Left lung (tissue), 10 donors: Measurements from ENCODE around the gene ALOXE3. TPM values are rescaled to one million over a fixed set of nuclear protein-coding genes. Genes with fewer than 3 reads are reported as not detected.

ENCODE experiments used
- ATAC-seq: fragments of 200-7000 bp; cut with Tn5 transposase; one replicate; pipeline ENCODE4 v1.9.1; 2020; ENCODE audit warnings: moderate library complexity
- DNase-seq, 4 donors: peaks; one replicate each; pipeline ENCODE4 v3.0.0-alpha.2; 2013 to 2020
- H3K27ac ChIP-seq, 2 donors: fragments of 200-600 bp; sonication (generic) in 1 of 2; one replicate each; pipeline versions ENCODE4 v1.5.0 to v1.8.0; 2020 to 2021
- H3K27me3 ChIP-seq, 2 donors: fragments of 200-600 bp; sonication (generic) in 1 of 2; one replicate each; pipeline versions ENCODE4 v1.5.0 to v1.8.0; 2020 to 2021
- H3K36me3 ChIP-seq, 2 donors: fragments of 200-600 bp; sonication (generic) in 1 of 2; one replicate each; pipeline versions ENCODE4 v1.5.0 to v1.8.0; 2020 to 2021
- H3K4me1 ChIP-seq, 2 donors: fragments of 200-600 bp; one replicate each; pipeline ENCODE4 v1.8.0; 2021
- H3K4me3 ChIP-seq, 2 donors: fragments of 200-600 bp; sonication (generic) in 1 of 2; one replicate each; pipeline versions ENCODE4 v1.5.0 to v1.8.0; 2020 to 2021; ENCODE audit warnings: mild to moderate bottlenecking in 1 of 2
- H3K9me3 ChIP-seq, 2 donors: fragments of 200-600 bp; sonication (generic) in 1 of 2; one replicate each; pipeline versions ENCODE4 v1.5.0 to v1.8.0; 2020 to 2021
- CTCF ChIP-seq, 2 donors: fragments of 200-600 bp; sonication (generic) in 1 of 2; IDR thresholded peaks; one replicate each; pipeline versions ENCODE4 v1.5.0 to v1.8.0; 2021; ENCODE audit warnings: antibody characterized with exemption in 2 of 2
- intact Hi-C, 2 donors: fragments of 100-400 bp; cut with DNase I; formaldehyde crosslinking; loops; one replicate each; pipeline versions ENCODE4 v1.11.2 to v1.14.2; 2022
- microRNA-seq, 2 donors: library from miRNA; unstranded; fragments of <30 nt; microRNA quantifications; one replicate each; pipeline ENCODE4, GENCODE V29; 2019
- polyA plus RNA-seq, 6 donors: library from polyadenylated mRNA; unstranded; fragments of 120-200 nt; gene quantifications; one replicate each; pipeline ENCODE4 v1.2.1, GENCODE V29; 2013; ENCODE audit not compliant: insufficient read length in 6 of 6
- total RNA-seq, 2 donors: library from RNA; stranded (reverse); fragmentation: NEBNext Ultra II Directional; extraction: Animal tissue kit (Norgen Biotek cat#: 25700); gene quantifications; one replicate each; pipeline ENCODE4 v1.2.1, GENCODE V29; 2021
- donor health status: DM: no; HTN: yes; CAD: no.
- donor health status: DM: no; HTN: no; CAD: no.

Gene ALOXE3
- total and polyA plus RNA-seq, 8 donors: 0.05 to 0.55 (median 0.14) TPM; not detected in 4

DNA sequence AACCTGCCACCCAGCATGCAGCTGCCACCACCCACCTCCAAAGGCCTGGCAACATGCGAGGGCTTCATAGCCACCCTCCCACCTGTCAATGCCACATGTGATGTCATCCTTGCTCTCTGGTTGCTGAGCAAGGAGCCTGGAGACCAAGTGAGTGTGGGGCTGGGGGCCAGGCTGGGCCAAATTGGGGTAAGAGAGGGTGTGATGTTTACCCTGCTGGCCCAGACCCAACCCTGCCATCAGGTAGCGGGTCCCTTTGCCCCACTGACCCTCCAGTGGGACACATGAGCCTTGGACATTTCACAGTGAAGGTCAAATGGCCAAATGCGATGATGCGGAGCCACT, 70.6 kb downstream of the ALOXE3 start:
- no peak for TF ChIP-seq CTCF (IDR thresholded peaks at IDR 0.05)
- intact Hi-C loops: no loop called here
- DNase-seq: no peak
- Histone ChIP-seq H3K27ac (no peak overlapping the region), H3K4me1 (peaks cover 0 to 6% of the 10 kb centered on the region in 2 donors), H3K36me3 (no peaks in the 10 kb centered on the region), H3K4me3 (no peak overlapping the region), H3K9me3 (no peaks in the 10 kb centered on the region), H3K27me3 (peaks cover 0 to 16% of the 10 kb centered on the region in 2 donors)
- ATAC-seq: no peak

DNA sequence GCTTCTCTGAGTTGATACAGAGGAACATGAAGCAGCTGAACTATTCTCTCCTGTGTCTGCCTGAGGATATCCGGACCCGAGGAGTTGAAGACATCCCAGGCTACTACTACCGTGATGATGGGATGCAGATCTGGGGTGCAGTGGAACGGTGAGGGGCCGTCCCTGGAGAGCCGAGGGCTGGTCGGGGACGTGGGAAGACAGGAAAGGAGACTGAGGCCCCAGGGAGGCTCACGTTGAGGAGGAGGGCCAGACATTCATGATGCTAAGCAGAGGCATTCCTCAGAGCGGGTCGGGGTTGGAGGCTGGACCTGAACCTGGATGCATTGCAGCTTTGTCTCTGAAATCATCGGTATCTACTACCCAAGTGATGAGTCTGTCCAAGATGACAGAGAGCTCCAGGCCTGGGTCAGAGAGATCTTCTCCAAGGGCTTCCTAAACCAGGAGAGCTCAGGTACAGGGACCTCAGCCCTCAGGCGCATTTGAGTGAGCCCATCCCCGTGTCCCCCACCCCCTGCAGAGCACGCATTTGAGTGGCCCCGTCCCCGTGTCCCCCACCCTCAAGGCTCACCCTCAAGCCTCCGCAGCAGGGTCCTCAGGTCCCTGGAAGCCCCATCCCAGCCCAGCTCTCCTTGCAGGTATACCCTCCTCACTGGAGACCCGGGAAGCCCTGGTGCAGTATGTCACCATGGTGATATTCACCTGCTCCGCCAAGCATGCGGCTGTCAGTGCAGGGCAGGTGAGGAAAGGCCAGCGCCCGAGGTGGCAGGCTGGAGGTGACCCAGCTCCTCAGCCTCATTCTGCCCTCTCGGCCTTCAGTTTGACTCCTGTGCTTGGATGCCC, 71.2 kb downstream of the ALOXE3 start:
- no peak for TF ChIP-seq CTCF (IDR thresholded peaks at IDR 0.05)
- intact Hi-C loops: no loop called here
- DNase-seq (no peak), ATAC-seq (no peak)
- Histone ChIP-seq H3K4me1 (peaks cover 0 to 12% of the 10 kb centered on the region in 2 donors), H3K27me3 (peaks cover 0 to 16% of the 10 kb centered on the region in 2 donors), H3K27ac (no peak overlapping the region), H3K4me3 (no peak overlapping the region), H3K36me3 (no peaks in the 10 kb centered on the region), H3K9me3 (no peaks in the 10 kb centered on the region)

GRCh38 chr17:8046306-8046928, 71.9 kb downstream of the ALOXE3 start:
- ATAC-seq (no peak), DNase-seq (no peak)
- intact Hi-C loops: no loop called here
- TF ChIP-seq CTCF (IDR thresholded peaks at IDR 0.05): no peak
- H3K4me3 ChIP-seq: no peak overlapping the region
- H3K36me3 ChIP-seq: no peaks in the 10 kb centered on the region
- peaks cover 0 to 16% of the 10 kb centered on the region in 2 donors for H3K27me3 ChIP-seq
- peaks cover 0 to 19% of the 10 kb centered on the region in 2 donors for H3K4me1 ChIP-seq
- no peaks in the 10 kb centered on the region for H3K9me3 ChIP-seq
- H3K27ac ChIP-seq: no peak overlapping the region

Small RNAs within 50 kb of the gene (microRNA-seq; reads per million reads assigned to microRNA genes)
- 0 reads per million in 2 donors for gene MIR4314
- gene MIR6883: 0.55 to 0.67 reads per million in 2 donors

Other genes starting within 250 kb of the ALOXE3 start
- gene CHD3, start 229.7 kb downstream of the ALOXE3 start, total RNA-seq: 100 to 1,000 TPM in 1 of 2 donors, 10 to 100 TPM in 1; 95.3 to 118 TPM
- 100 to 1,000 TPM; 194 to 222 (median 205) TPM for gene CHD3, start 229.7 kb downstream of the ALOXE3 start, polyA plus RNA-seq
- 1 to 10 TPM; 4.5 to 5.1 TPM for gene RNF227, start 202.2 kb downstream of the ALOXE3 start, total RNA-seq
- gene RNF227, start 202.2 kb downstream of the ALOXE3 start, polyA plus RNA-seq: 1 to 10 TPM; 2.8 to 3.4 (median 3.2) TPM
- gene KCNAB3, start 188.7 kb downstream of the ALOXE3 start, total RNA-seq: 1 to 10 TPM; 2.5 to 3.5 TPM
- gene KCNAB3, start 188.7 kb downstream of the ALOXE3 start, polyA plus RNA-seq: 10 to 100 TPM in 5 of 6 donors, 1 to 10 TPM in 1; 9.4 to 12.7 (median 11.5) TPM
- gene TRAPPC1, start 186.6 kb downstream of the ALOXE3 start, total RNA-seq: 100 to 1,000 TPM; 141 to 181 TPM
- 100 to 1,000 TPM; 123 to 151 (median 139) TPM for gene TRAPPC1, start 186.6 kb downstream of the ALOXE3 start, polyA plus RNA-seq
- gene CNTROB, start 186.3 kb downstream of the ALOXE3 start, total RNA-seq: 10 to 100 TPM; 38.2 to 50.1 TPM
- gene CNTROB, start 186.3 kb downstream of the ALOXE3 start, polyA plus RNA-seq: 10 to 100 TPM; 77.9 to 87.5 (median 83.6) TPM
- 1 to 10 TPM; 1.1 to 3.4 TPM for gene GUCY2D, start 115.9 kb downstream of the ALOXE3 start, total RNA-seq
- gene GUCY2D, start 115.9 kb downstream of the ALOXE3 start, polyA plus RNA-seq: under 1 TPM in 2 of 6 donors, not detected in 4; 0.13 to 0.34 TPM
- 100 to 1,000 TPM in 1 of 2 donors, 10 to 100 TPM in 1; 52.5 to 112 TPM for gene ALOX15B, start 79.5 kb downstream of the ALOXE3 start, total RNA-seq
- under 1 TPM; 0.38 to 0.60 (median 0.45) TPM for gene ALOX15B, start 79.5 kb downstream of the ALOXE3 start, polyA plus RNA-seq
- gene ALOX12B, start 30.8 kb downstream of the ALOXE3 start, total RNA-seq: under 1 TPM in 1 of 2 donors, not detected in 1; 0.32 TPM
- gene ALOX12B, start 30.8 kb downstream of the ALOXE3 start, polyA plus RNA-seq: under 1 TPM in 4 of 6 donors, not detected in 2; 0.20 to 0.32 (median 0.26) TPM
- under 1 TPM in 1 of 2 donors, not detected in 1; 0.52 TPM for gene HES7, start 5.6 kb upstream of the ALOXE3 start, total RNA-seq
- under 1 TPM in 2 of 6 donors, not detected in 4; 0.10 to 0.20 TPM for gene HES7, start 5.6 kb upstream of the ALOXE3 start, polyA plus RNA-seq
- gene PER1, start 33.9 kb upstream of the ALOXE3 start, total RNA-seq: 100 to 1,000 TPM; 101 to 111 TPM
- gene PER1, start 33.9 kb upstream of the ALOXE3 start, polyA plus RNA-seq: 10 to 100 TPM; 28.0 to 84.0 (median 41.4) TPM
- 10 to 100 TPM; 48.3 to 48.9 TPM for gene VAMP2, start 44.4 kb upstream of the ALOXE3 start, total RNA-seq
- gene VAMP2, start 44.4 kb upstream of the ALOXE3 start, polyA plus RNA-seq: 100 to 1,000 TPM in 4 of 6 donors, 10 to 100 TPM in 2; 86.2 to 108 (median 103) TPM
- 10 to 100 TPM; 15.0 to 15.9 TPM for gene TMEM107, start 57.9 kb upstream of the ALOXE3 start, total RNA-seq
- 10 to 100 TPM; 17.3 to 21.0 (median 19.7) TPM for gene TMEM107, start 57.9 kb upstream of the ALOXE3 start, polyA plus RNA-seq
- gene BORCS6, start 71.7 kb upstream of the ALOXE3 start, total RNA-seq: 10 to 100 TPM in 1 of 2 donors, 1 to 10 TPM in 1; 8.8 to 10.6 TPM
- gene BORCS6, start 71.7 kb upstream of the ALOXE3 start, polyA plus RNA-seq: 1 to 10 TPM; 2.4 to 4.1 (median 3.2) TPM
- gene AURKB, start 92.1 kb upstream of the ALOXE3 start, total RNA-seq: 10 to 100 TPM in 1 of 2 donors, 1 to 10 TPM in 1; 2.7 to 10.2 TPM
- gene AURKB, start 92.1 kb upstream of the ALOXE3 start, polyA plus RNA-seq: 10 to 100 TPM; 21.3 to 58.0 (median 36.6) TPM
- 10 to 100 TPM; 49.1 to 53.1 TPM for gene CTC1, start 129.5 kb upstream of the ALOXE3 start, total RNA-seq
- gene CTC1, start 129.5 kb upstream of the ALOXE3 start, polyA plus RNA-seq: 10 to 100 TPM; 23.4 to 38.6 (median 32.2) TPM
- gene PFAS, start 130.8 kb upstream of the ALOXE3 start, total RNA-seq: 10 to 100 TPM; 25.9 to 51.0 TPM
- 10 to 100 TPM; 36.7 to 48.8 (median 41.7) TPM for gene PFAS, start 130.8 kb upstream of the ALOXE3 start, polyA plus RNA-seq
- 10 to 100 TPM; 22.9 to 33.2 TPM for gene RANGRF, start 170.2 kb upstream of the ALOXE3 start, total RNA-seq
- 10 to 100 TPM; 23.7 to 30.0 (median 24.8) TPM for gene RANGRF, start 170.2 kb upstream of the ALOXE3 start, polyA plus RNA-seq
- gene SLC25A35, start 176.9 kb upstream of the ALOXE3 start, total RNA-seq: 10 to 100 TPM in 1 of 2 donors, 1 to 10 TPM in 1; 8.5 to 11.1 TPM
- gene SLC25A35, start 176.9 kb upstream of the ALOXE3 start, polyA plus RNA-seq: 1 to 10 TPM; 2.6 to 4.8 (median 3.4) TPM
- 10 to 100 TPM; 18.4 to 25.4 TPM for gene ARHGEF15, start 191.7 kb upstream of the ALOXE3 start, total RNA-seq
- gene ARHGEF15, start 191.7 kb upstream of the ALOXE3 start, polyA plus RNA-seq: 10 to 100 TPM; 32.1 to 50.6 (median 39.1) TPM
- gene ODF4, start 221.3 kb upstream of the ALOXE3 start, total RNA-seq: not detected
- not detected for gene ODF4, start 221.3 kb upstream of the ALOXE3 start, polyA plus RNA-seq